K562 (cell line): Measurements from ENCODE around the gene MYO1D. TPM values are rescaled to one million over a fixed set of nuclear protein-coding genes. Genes with fewer than 3 reads are reported as not detected.

Experiments used
- ASH1L ChIP-seq: fragments of 450-650 bp; IDR thresholded peaks from 2 replicates; pipeline ENCODE4 v1.6.1; 2018; ENCODE audit warnings: borderline replicate concordance, mild to moderate bottlenecking, low read depth; ENCODE audit not compliant: partially characterized antibody
- BRD9 ChIP-seq: fragments of 450-650 bp; IDR thresholded peaks from 2 replicates; pipeline ENCODE4 v1.6.1; 2018; ENCODE audit warnings: low read depth; ENCODE audit not compliant: partially characterized antibody
- EP400 ChIP-seq: fragments of 450-650 bp; IDR thresholded peaks from 2 replicates; pipeline ENCODE4 v1.6.1; 2017; ENCODE audit warnings: antibody characterized with exemption, mild to moderate bottlenecking, moderate library complexity
- ID3 ChIP-seq, 2 experiments: fragments of 250-450 bp in 1 of 2; fragments of 450-650 bp in 1 of 2; sonication (Bioruptor Pico) in 1 of 2; IDR thresholded peaks; 2 replicates each; pipeline versions ENCODE4 v1.6.1 to v1.8.0; 2016 to 2021; ENCODE audit warnings: mild to moderate bottlenecking in 2 of 2, moderate library complexity in 2 of 2, missing compliant biosample characterization in 1 of 2, missing genetic modification characterization in 1 of 2
- MTA1 ChIP-seq: fragments of 450-650 bp; IDR thresholded peaks from 2 replicates; pipeline ENCODE4 v1.6.1; 2017; ENCODE audit warnings: borderline replicate concordance
- NFIC ChIP-seq: fragments of 450-650 bp; IDR thresholded peaks from 2 replicates; pipeline ENCODE4 v1.6.1; 2017; ENCODE audit warnings: mild to moderate bottlenecking, inconsistent platforms
- NONO ChIP-seq, 2 experiments: fragments of 200-400 bp in 1 of 2; fragments of 450-650 bp in 1 of 2; formaldehyde crosslinking in 1 of 2; IDR thresholded peaks; 2 replicates each; pipeline ENCODE4 v1.6.1; 2017; ENCODE audit warnings: low read depth in 2 of 2, mild to moderate bottlenecking in 2 of 2, moderate library complexity in 2 of 2, low read length in 1 of 2
- NR4A1 ChIP-seq, 2 experiments: fragments of 250-450 bp in 1 of 2; fragments of 450-650 bp in 1 of 2; sonication (Bioruptor Pico) in 1 of 2; IDR thresholded peaks; 2 replicates each; pipeline versions ENCODE4 v1.4.0 to v1.6.1; 2016 to 2020; ENCODE audit warnings: mild to moderate bottlenecking in 2 of 2, missing compliant biosample characterization in 1 of 2, missing genetic modification characterization in 1 of 2, moderate library complexity in 1 of 2
- PRPF4 ChIP-seq: fragments of 200-400 bp; formaldehyde crosslinking; IDR thresholded peaks from one replicate; pipeline ENCODE4 v1.6.1; 2017; ENCODE audit warnings: low read length, low read depth, mild to moderate bottlenecking; ENCODE audit not compliant: insufficient read depth, poor library complexity, severe bottlenecking
- RBBP5 ChIP-seq: fragments of 200-600 bp; sonication (generic); IDR thresholded peaks from 2 replicates; pipeline ENCODE4 v1.6.1; 2012; ENCODE audit warnings: borderline replicate concordance, mild to moderate bottlenecking, low read length, control low read depth, inconsistent platforms; ENCODE audit not compliant: insufficient read depth, poor library complexity, severe bottlenecking
- TAF1 ChIP-seq: IDR thresholded peaks from 2 replicates; pipeline ENCODE4 v1.6.1; 2011; ENCODE audit warnings: mild to moderate bottlenecking, low read length, moderate library complexity; ENCODE audit not compliant: insufficient read depth, control insufficient read depth, severe bottlenecking; ENCODE audit errors: extremely low read depth
- ZZZ3 ChIP-seq: fragments of 450-650 bp; IDR thresholded peaks from 2 replicates; pipeline ENCODE4 v1.6.1; 2016; ENCODE audit warnings: antibody characterized with exemption, mild to moderate bottlenecking, moderate library complexity
- polyA plus RNA-seq, 8 experiments: library from polyadenylated mRNA; depleted of rRNA in 4 of 8; stranded (reverse) in 5 of 8; unstranded in 3 of 8; fragments of >200 nt; fragmentation: Nextera tagmentation in 2 of 8; fragmentation: Illumina TruSeq in 1 of 8; extraction: Ambion mirVana in 2 of 8; extraction: Trizol in 1 of 8; gene quantifications; 2 replicates each; pipeline versions ENCODE4 v1.2.1 to v1.2.3, GENCODE V29; 2011 to 2014; ENCODE audit warnings: inconsistent platforms in 1 of 8, missing spikeins in 1 of 8
- total RNA-seq, 7 experiments: library from RNA; depleted of rRNA in 6 of 7; stranded (reverse); fragments of >200 nt in 6 of 7; fragmentation: Illumina TruSeq in 2 of 7; extraction: Trizol in 2 of 7; gene quantifications; 2 replicates each; pipeline versions ENCODE4 v1.2.1 to v1.2.3, GENCODE V29; 2011 to 2021; ENCODE audit warnings: low replicate concordance in 1 of 7
- TF ChIP-seq, protein P1 (sequence below), 3 experiments: fragments of 200-800 bp in 1 of 3; fragments of 250-450 bp in 1 of 3; fragments of 450-650 bp in 1 of 3; sonication (Bioruptor Pico) in 1 of 3; sonication (Bioruptor generic) in 1 of 3; formaldehyde crosslinking in 1 of 3; IDR thresholded peaks; 2 replicates each; pipeline versions ENCODE4 v1.6.1 to v1.8.0; 2016 to 2022; ENCODE audit warnings: mild to moderate bottlenecking in 2 of 3, missing genetic modification characterization in 2 of 3, missing compliant biosample characterization in 1 of 3, moderate library complexity in 1 of 3
- TF ChIP-seq, protein P2 (sequence below): fragments of 250-450 bp; sonication (Bioruptor Pico); IDR thresholded peaks from 2 replicates; pipeline ENCODE4 v1.4.0; 2020

MYO1D gene
- total and polyA plus RNA-seq, 9 of the 15 experiments (the other 6 are each of a cell fraction or from before 2014, with no cell fraction given): 2.1 to 71.2 (median 45.4) TPM

DNA sequence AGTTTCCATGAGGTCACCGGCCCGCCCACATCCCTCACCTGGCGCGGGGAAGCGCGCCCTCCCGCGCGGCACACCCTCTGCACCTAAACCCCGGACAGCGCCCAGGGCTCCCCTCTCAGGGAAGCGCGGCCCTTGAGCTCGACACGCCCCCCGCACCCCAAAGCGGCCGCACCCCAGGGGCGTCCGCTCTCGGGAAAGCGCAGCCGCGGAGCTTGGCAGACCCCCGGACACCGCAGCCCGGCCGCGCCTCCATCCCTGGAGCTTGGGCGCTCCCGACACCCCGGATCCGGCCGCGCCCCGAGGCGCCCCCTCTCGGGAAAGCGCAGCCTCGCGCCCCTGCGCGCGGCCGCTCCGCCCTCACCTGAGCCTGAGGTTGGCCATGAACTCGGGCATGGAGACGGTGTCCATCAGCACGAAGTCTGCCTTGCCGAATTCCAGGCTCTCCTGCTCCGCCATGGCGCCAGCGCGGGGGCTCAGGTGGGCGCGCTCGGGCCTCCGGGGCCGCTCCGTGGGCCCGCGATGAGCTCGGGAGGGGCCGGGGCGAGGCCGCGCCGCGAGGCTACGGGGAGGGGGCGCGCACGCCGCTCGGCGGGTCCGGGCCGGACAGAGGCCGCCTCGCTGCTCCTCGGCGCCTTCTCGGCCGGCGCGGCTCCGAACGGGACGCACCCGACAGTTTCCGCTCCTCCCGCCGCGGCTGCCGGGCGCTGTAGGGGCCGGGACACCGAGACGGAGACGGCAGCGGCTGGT lies at the start of gene MYO1D (continued):
- TF ChIP-seq, protein P1, sequence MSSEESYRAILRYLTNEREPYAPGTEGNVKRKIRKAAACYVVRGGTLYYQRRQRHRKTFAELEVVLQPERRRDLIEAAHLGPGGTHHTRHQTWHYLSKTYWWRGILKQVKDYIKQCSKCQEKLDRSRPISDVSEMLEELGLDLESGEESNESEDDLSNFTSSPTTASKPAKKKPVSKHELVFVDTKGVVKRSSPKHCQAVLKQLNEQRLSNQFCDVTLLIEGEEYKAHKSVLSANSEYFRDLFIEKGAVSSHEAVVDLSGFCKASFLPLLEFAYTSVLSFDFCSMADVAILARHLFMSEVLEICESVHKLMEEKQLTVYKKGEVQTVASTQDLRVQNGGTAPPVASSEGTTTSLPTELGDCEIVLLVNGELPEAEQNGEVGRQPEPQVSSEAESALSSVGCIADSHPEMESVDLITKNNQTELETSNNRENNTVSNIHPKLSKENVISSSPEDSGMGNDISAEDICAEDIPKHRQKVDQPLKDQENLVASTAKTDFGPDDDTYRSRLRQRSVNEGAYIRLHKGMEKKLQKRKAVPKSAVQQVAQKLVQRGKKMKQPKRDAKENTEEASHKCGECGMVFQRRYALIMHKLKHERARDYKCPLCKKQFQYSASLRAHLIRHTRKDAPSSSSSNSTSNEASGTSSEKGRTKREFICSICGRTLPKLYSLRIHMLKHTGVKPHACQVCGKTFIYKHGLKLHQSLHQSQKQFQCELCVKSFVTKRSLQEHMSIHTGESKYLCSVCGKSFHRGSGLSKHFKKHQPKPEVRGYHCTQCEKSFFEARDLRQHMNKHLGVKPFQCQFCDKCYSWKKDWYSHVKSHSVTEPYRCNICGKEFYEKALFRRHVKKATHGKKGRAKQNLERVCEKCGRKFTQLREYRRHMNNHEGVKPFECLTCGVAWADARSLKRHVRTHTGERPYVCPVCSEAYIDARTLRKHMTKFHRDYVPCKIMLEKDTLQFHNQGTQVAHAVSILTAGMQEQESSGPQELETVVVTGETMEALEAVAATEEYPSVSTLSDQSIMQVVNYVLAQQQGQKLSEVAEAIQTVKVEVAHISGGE (CRISPR knock-in tag; IDR thresholded peaks at IDR 0.05): peak in 1 of 3 experiments; percentile 67; a peak in 2 of 6 replicates
- peak; percentile 42; the same call in 1 of the 2 replicates for TF ChIP-seq MTA1
- TF ChIP-seq RBBP5: peak; percentile 82
- TF ChIP-seq NFIC: 0 out of 2 replicates have a peak, but pooled peaks have one; percentile 34
- TF ChIP-seq NONO (IDR thresholded peaks at IDR 0.05; ENCODE audit: low read depth in 2 of 2, low read length in 1 of 2): peak; percentile 44 to 72; a peak in 2 of 4 replicates
- TF ChIP-seq BRD9: no peak
- peak; percentile 62 for TF ChIP-seq TAF1
- TF ChIP-seq, protein P2, sequence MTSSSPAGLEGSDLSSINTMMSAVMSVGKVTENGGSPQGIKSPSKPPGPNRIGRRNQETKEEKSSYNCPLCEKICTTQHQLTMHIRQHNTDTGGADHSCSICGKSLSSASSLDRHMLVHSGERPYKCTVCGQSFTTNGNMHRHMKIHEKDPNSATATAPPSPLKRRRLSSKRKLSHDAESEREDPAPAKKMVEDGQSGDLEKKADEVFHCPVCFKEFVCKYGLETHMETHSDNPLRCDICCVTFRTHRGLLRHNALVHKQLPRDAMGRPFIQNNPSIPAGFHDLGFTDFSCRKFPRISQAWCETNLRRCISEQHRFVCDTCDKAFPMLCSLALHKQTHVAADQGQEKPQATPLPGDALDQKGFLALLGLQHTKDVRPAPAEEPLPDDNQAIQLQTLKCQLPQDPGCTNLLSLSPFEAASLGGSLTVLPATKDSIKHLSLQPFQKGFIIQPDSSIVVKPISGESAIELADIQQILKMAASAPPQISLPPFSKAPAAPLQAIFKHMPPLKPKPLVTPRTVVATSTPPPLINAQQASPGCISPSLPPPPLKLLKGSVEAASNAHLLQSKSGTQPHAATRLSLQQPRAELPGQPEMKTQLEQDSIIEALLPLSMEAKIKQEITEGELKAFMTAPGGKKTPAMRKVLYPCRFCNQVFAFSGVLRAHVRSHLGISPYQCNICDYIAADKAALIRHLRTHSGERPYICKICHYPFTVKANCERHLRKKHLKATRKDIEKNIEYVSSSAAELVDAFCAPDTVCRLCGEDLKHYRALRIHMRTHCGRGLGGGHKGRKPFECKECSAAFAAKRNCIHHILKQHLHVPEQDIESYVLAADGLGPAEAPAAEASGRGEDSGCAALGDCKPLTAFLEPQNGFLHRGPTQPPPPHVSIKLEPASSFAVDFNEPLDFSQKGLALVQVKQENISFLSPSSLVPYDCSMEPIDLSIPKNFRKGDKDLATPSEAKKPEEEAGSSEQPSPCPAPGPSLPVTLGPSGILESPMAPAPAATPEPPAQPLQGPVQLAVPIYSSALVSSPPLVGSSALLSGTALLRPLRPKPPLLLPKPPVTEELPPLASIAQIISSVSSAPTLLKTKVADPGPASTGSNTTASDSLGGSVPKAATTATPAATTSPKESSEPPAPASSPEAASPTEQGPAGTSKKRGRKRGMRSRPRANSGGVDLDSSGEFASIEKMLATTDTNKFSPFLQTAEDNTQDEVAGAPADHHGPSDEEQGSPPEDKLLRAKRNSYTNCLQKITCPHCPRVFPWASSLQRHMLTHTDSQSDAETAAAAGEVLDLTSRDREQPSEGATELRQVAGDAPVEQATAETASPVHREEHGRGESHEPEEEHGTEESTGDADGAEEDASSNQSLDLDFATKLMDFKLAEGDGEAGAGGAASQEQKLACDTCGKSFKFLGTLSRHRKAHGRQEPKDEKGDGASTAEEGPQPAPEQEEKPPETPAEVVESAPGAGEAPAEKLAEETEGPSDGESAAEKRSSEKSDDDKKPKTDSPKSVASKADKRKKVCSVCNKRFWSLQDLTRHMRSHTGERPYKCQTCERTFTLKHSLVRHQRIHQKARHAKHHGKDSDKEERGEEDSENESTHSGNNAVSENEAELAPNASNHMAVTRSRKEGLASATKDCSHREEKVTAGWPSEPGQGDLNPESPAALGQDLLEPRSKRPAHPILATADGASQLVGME: peak; percentile 87
- TF ChIP-seq NR4A1 (CRISPR knock-in tag; IDR thresholded peaks at IDR 0.05): no peak
- 0 out of 2 replicates have a peak, but pooled peaks have one; percentile 49 for TF ChIP-seq NR4A1 (tag; IDR thresholded peaks at IDR 0.05)
- no peak for TF ChIP-seq ZZZ3
- TF ChIP-seq EP400: peak; percentile 62; the same call in 1 of the 2 replicates
- peak; percentile 32 for TF ChIP-seq PRPF4
- no peak for TF ChIP-seq ASH1L
- TF ChIP-seq ID3 (CRISPR knock-in tag; IDR thresholded peaks at IDR 0.05): no peak
- TF ChIP-seq ID3 (tag; IDR thresholded peaks at IDR 0.05): no peak
